ENCODE data around the gene DHH. TPM values are rescaled to one million over a fixed set of nuclear protein-coding genes. Genes with fewer than 3 reads are reported as not detected.

DHH gene
- total and polyA plus RNA-seq, 9 of the 15 experiments (the other 6 are each of a cell fraction or from before 2014, with no cell fraction given) = 0.07 to 2.6 (median 0.54) TPM

GRCh38 chr12:49064767-49065152 lies 29.8 kb downstream of the DHH start:
- intact Hi-C loops (cut with micrococcal nuclease) (loop anchor here (1.0 to 10.0 kb wide), 5 partner anchors 24 to 280 kb away; partner anchors contain the start of genes DNAJC22 and TUBA1B), in situ Hi-C loops (cut with MboI) (loop anchor here (5.0 kb wide), 2 partner anchors 33 to 168 kb away; no protein-coding TSS in a partner anchor)
- H3K27ac ChIP-seq (ENCODE audit: extremely low read depth, low read depth, low read length) = no peak overlapping the region
- ChIA-PET POLR2A (interaction anchor here (0.7 to 2.6 kb wide), 11 partner anchors 8 to 202 kb away, joined by 3 to 22 read pairs (median 6); partner anchors contain the start of gene TUBA1B), CTCF (ENCODE audit: low intra/inter-chr PET ratio) (interaction anchor here (0.6 to 2.3 kb wide), 6 partner anchors 23 to 278 kb away, joined by 4 to 15 read pairs (median 8); no protein-coding TSS in a partner anchor)
- H3K9me3 ChIP-seq (replicated peaks; ENCODE audit: control insufficient read depth, insufficient read depth, low read depth, low read length) = no peaks in the 10 kb centered on the region
- H3K4me1 ChIP-seq (replicated peaks in 1 of 2; ENCODE audit: control insufficient read depth in 2 of 2, insufficient read depth in 2 of 2, low read length in 2 of 2) = peaks cover 7 to 19% of the 10 kb centered on the region in 2 experiments; a peak in 3 of 5 replicates
- FAIRE-seq = no peak
- no peak for DNase-seq (ENCODE audit: extremely low read depth in 1 of 4, low spot score in 3 of 4)
- no peak overlapping the region for H3K4me3 ChIP-seq
- no peaks in the 10 kb centered on the region for H3K9me1 ChIP-seq (ENCODE audit: control insufficient read depth, insufficient read depth, low read length)
- H3K9ac ChIP-seq (ENCODE audit: insufficient read depth in 1 of 2, low read depth in 2 of 2, low read length in 2 of 2) = no peak overlapping the region
- WGBS (ENCODE audit: insufficient coverage, low coverage, missing lambda C conversion rate) = 75% methylated on average over 5 of the region's 5 CpGs
- no peak overlapping the region for H3K4me2 ChIP-seq (ENCODE audit: insufficient read depth, low read length)
- ATAC-seq = no peak
- H3K27me3 ChIP-seq (ENCODE audit: control insufficient read depth in 2 of 2, insufficient read depth in 2 of 2, low read length in 2 of 2) = no peaks in the 10 kb centered on the region
- no peaks in the 10 kb centered on the region for H4K20me1 ChIP-seq (replicated peaks; ENCODE audit: control insufficient read depth, insufficient read depth, low read length)
- no TSS peak for BruUV-seq (replicated peaks)
- H3K36me3 ChIP-seq (ENCODE audit: control insufficient read depth, insufficient read depth, low read length) = peaks cover 14% of the 10 kb centered on the region
- peaks cover 25% of the 10 kb centered on the region for H3K79me2 ChIP-seq (ENCODE audit: control insufficient read depth, insufficient read depth, low read length)
- H2AFZ ChIP-seq (ENCODE audit: low read depth, low read length) = no peak overlapping the region
- TF ChIP-seq CBX3 (IDR thresholded peaks at IDR 0.05; ENCODE audit: borderline replicate concordance in 1 of 2, low read length in 2 of 2) (no peak), CBX8 (IDR thresholded peaks at IDR 0.05; ENCODE audit: borderline replicate concordance, extremely low read depth, low read depth, low read length, poor library complexity, severe bottlenecking) (no peak), USF2 (CRISPR knock-in tag; IDR thresholded peaks at IDR 0.05) (no peak), MAFG (tag; conservative IDR thresholded peaks at IDR 0.05) (no peak), POLR3A (IDR thresholded peaks at IDR 0.05; ENCODE audit: borderline replicate concordance, extremely low read depth, insufficient read depth, insufficient read length) (no peak), CHD2 (IDR thresholded peaks at IDR 0.05; ENCODE audit: low read depth, low read length) (no peak), HIVEP1 (CRISPR knock-in tag; IDR thresholded peaks at IDR 0.05) (no peak), ZNF699 (CRISPR knock-in tag; IDR thresholded peaks at IDR 0.05; ENCODE audit: insufficient replicate concordance) (no peak), EZH2 (IDR thresholded peaks at IDR 0.05; ENCODE audit: borderline replicate concordance, low read depth, low read length) (no peak), ELF4 (CRISPR knock-in tag; IDR thresholded peaks at IDR 0.05) (no peak), PML (IDR thresholded peaks at IDR 0.05; ENCODE audit: low read length) (no peak), NEUROD1 (IDR thresholded peaks at IDR 0.05; ENCODE audit: borderline replicate concordance, low read depth, low read length, partially characterized antibody) (no peak)
